B cell (primary cell): Measurements from ENCODE around the gene CMTM8.

Source experiments
- EZH2 ChIP-seq: IDR thresholded peaks from 2 replicates; pipeline ENCODE4 v1.6.1; 2012; ENCODE audit warnings: borderline replicate concordance, low read depth, mild to moderate bottlenecking, moderate library complexity, low read length; ENCODE audit not compliant: insufficient read depth, poor library complexity, severe bottlenecking
- TF ChIP-seq, protein P1 (sequence below): fragments of 200-600 bp; IDR thresholded peaks from one replicate; pipeline ENCODE4 v1.8.0; 2022; ENCODE audit warnings: antibody characterized with exemption, mild to moderate bottlenecking

- TF ChIP-seq, protein P1, sequence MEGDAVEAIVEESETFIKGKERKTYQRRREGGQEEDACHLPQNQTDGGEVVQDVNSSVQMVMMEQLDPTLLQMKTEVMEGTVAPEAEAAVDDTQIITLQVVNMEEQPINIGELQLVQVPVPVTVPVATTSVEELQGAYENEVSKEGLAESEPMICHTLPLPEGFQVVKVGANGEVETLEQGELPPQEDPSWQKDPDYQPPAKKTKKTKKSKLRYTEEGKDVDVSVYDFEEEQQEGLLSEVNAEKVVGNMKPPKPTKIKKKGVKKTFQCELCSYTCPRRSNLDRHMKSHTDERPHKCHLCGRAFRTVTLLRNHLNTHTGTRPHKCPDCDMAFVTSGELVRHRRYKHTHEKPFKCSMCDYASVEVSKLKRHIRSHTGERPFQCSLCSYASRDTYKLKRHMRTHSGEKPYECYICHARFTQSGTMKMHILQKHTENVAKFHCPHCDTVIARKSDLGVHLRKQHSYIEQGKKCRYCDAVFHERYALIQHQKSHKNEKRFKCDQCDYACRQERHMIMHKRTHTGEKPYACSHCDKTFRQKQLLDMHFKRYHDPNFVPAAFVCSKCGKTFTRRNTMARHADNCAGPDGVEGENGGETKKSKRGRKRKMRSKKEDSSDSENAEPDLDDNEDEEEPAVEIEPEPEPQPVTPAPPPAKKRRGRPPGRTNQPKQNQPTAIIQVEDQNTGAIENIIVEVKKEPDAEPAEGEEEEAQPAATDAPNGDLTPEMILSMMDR, result no peak
- TF ChIP-seq EZH2, result no peak
Observed at GRCh38 chr3:32246079-32246675, 7.7 kb downstream of the CMTM8 start.
